OCI-LY1 (cell line): Measurements from ENCODE around the gene EML1.

Experiments
- CTCF ChIP-seq: fragments of 200-600 bp; sonication (generic), shearing (Covaris generic); IDR thresholded peaks from 2 replicates; pipeline ENCODE4 v1.5.1; 2017; ENCODE audit warnings: mild to moderate bottlenecking, antibody characterized with exemption, low read length, moderate library complexity, mixed read lengths
- EZH2 ChIP-seq: fragments of 200-600 bp; sonication (generic), shearing (Covaris generic); IDR thresholded peaks from 2 replicates; pipeline ENCODE4 v1.8.0; 2017; ENCODE audit warnings: borderline replicate concordance, mixed run types, mild to moderate bottlenecking, antibody characterized with exemption, low read length, moderate library complexity, mixed read lengths

- no peak for TF ChIP-seq EZH2
- no peak for TF ChIP-seq CTCF
Observed at GRCh38 chr14:99875421-99875820, 82.2 kb downstream of the EML1 start.
